Hepatocyte (in vitro differentiated cells): ENCODE measurements around the gene AVPR2. TPM values are rescaled to one million over a fixed set of nuclear protein-coding genes. Genes with fewer than 3 reads are reported as not detected.

Experiments
- DNase-seq: peaks from one replicate; pipeline ENCODE4 v3.0.0-alpha.2; 2016; ENCODE audit warnings: low spot score
- H2AFZ ChIP-seq: fragments of 200-600 bp; sonication (generic); 2 replicates; pipeline ENCODE4 v1.6.0; 2016; ENCODE audit warnings: antibody characterized with exemption, mild to moderate bottlenecking
- H3K27ac ChIP-seq: fragments of 200-600 bp; sonication (generic); 2 replicates; pipeline ENCODE4 v1.5.1; 2016; ENCODE audit warnings: mild to moderate bottlenecking
- H3K27me3 ChIP-seq: fragments of 200-600 bp; sonication (generic); 2 replicates; pipeline ENCODE4 v1.6.1; 2016
- H3K36me3 ChIP-seq: fragments of 200-600 bp; sonication (generic); replicated peaks from 2 replicates; pipeline ENCODE4 v1.5.1; 2016; ENCODE audit warnings: low read depth; ENCODE audit not compliant: insufficient read depth
- H3K4me1 ChIP-seq: fragments of 200-600 bp; sonication (generic); 2 replicates; pipeline ENCODE4 v1.5.1; 2016; ENCODE audit warnings: mild to moderate bottlenecking, moderate library complexity; ENCODE audit not compliant: insufficient read depth
- H3K4me2 ChIP-seq: fragments of 200-600 bp; sonication (generic); 2 replicates; pipeline ENCODE4 v1.6.0; 2016
- H3K4me3 ChIP-seq: fragments of 200-600 bp; sonication (generic); 2 replicates; pipeline ENCODE4 v1.5.1; 2016; ENCODE audit warnings: mild to moderate bottlenecking
- H3K79me2 ChIP-seq: fragments of 200-600 bp; sonication (generic); 2 replicates; pipeline ENCODE4 v1.6.0; 2017; ENCODE audit warnings: mild to moderate bottlenecking
- H3K9me2 ChIP-seq: fragments of 200-600 bp; sonication (generic); replicated peaks from 2 replicates; pipeline ENCODE4 v1.6.0; 2017; ENCODE audit warnings: mild to moderate bottlenecking; ENCODE audit not compliant: insufficient read depth
- H3K9me3 ChIP-seq: fragments of 200-600 bp; sonication (generic); 2 replicates; pipeline ENCODE4 v1.5.1; 2016; ENCODE audit warnings: low read depth, mild to moderate bottlenecking
- H4K20me1 ChIP-seq: fragments of 200-600 bp; sonication (generic); 2 replicates; pipeline ENCODE4 v1.6.0; 2016; ENCODE audit warnings: mild to moderate bottlenecking; ENCODE audit not compliant: insufficient read depth, poor library complexity, severe bottlenecking
- EZH2 ChIP-seq: fragments of 200-600 bp; sonication (generic); IDR thresholded peaks from 2 replicates; pipeline ENCODE4 v1.6.1; 2016; ENCODE audit warnings: antibody characterized with exemption, mild to moderate bottlenecking, borderline replicate concordance
- EZH2phosphoT487 ChIP-seq: fragments of 200-600 bp; sonication (generic); IDR thresholded peaks from one replicate; pipeline ENCODE4 v1.6.1; 2018; ENCODE audit warnings: antibody characterized with exemption, mild to moderate bottlenecking, low read depth, moderate library complexity; ENCODE audit not compliant: unreplicated experiment, severe bottlenecking
- WGBS: methylation state at CpG from one replicate; pipeline ENCODE4 v1.1.6; 2016; ENCODE audit warnings: low lambda C conversion rate; ENCODE audit errors: missing lambda C conversion rate; 5-methylcytosine and 5-hydroxymethylcytosine counted together
- polyA plus RNA-seq: library from polyadenylated mRNA; unstranded; fragments of >200 nt; fragmentation: Nextera tagmentation; extraction: Ambion mirVana; gene quantifications from 2 replicates; pipeline ENCODE4 v1.2.1, GENCODE V29; 2016
- total RNA-seq: library from RNA; depleted of rRNA; stranded (reverse); fragments of >200 nt; gene quantifications from 2 replicates; pipeline ENCODE4 v1.2.3, GENCODE V29; 2014
- TF ChIP-seq, protein P1 (sequence below): fragments of 200-600 bp; sonication (generic); IDR thresholded peaks from 2 replicates; pipeline ENCODE4 v1.5.1; 2016; ENCODE audit warnings: antibody characterized with exemption, mild to moderate bottlenecking; ENCODE audit not compliant: poor library complexity

The AVPR2 gene
- total and polyA plus RNA-seq, 2 experiments from 2014 or later, result not detected

GRCh38 chrX:153867139-153867538 is 37.3 kb upstream of the AVPR2 start:
- Histone ChIP-seq H3K9me2 (no peaks in the 10 kb centered on the region), H2AFZ (no peak overlapping the region), H3K4me1 (no peaks in the 10 kb centered on the region), H3K4me2 (no peak overlapping the region), H3K27ac (no peak overlapping the region), H4K20me1 (no peaks in the 10 kb centered on the region), H3K27me3 (no peaks in the 10 kb centered on the region), H3K36me3 (no peaks in the 10 kb centered on the region), H3K4me3 (no peak overlapping the region), H3K79me2 (no peaks in the 10 kb centered on the region), H3K9me3 (no peaks in the 10 kb centered on the region)
- no peak for DNase-seq
- no peak for TF ChIP-seq EZH2
- TF ChIP-seq, protein P1, sequence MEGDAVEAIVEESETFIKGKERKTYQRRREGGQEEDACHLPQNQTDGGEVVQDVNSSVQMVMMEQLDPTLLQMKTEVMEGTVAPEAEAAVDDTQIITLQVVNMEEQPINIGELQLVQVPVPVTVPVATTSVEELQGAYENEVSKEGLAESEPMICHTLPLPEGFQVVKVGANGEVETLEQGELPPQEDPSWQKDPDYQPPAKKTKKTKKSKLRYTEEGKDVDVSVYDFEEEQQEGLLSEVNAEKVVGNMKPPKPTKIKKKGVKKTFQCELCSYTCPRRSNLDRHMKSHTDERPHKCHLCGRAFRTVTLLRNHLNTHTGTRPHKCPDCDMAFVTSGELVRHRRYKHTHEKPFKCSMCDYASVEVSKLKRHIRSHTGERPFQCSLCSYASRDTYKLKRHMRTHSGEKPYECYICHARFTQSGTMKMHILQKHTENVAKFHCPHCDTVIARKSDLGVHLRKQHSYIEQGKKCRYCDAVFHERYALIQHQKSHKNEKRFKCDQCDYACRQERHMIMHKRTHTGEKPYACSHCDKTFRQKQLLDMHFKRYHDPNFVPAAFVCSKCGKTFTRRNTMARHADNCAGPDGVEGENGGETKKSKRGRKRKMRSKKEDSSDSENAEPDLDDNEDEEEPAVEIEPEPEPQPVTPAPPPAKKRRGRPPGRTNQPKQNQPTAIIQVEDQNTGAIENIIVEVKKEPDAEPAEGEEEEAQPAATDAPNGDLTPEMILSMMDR, result no peak
- WGBS, result 86% methylated on average over 9 of the region's 9 CpGs

DNA sequence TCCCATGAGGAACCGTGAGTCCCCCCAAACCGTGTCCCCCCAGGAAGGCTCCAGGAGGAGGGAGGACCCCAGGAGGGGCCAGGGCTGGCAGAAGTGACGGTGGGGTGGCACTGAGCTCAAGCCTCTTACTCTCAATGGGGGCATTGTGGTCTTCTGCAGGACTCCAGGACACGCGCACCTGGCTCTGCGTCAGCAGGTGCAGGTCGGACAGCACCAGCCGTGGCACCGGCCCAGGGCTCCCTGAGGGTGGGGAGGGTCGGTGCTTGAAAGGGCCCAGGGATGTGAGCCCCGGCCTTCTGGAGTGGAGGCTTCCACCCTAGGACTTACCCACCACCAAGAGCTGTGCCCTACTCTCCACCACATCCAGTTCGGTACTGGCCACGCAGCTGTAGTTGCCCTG is 36.8 kb upstream of the AVPR2 start:
- no peak for DNase-seq
- no peak overlapping the region for H3K4me3 ChIP-seq
- H3K27ac ChIP-seq, result no peak overlapping the region
- no peak overlapping the region for H3K4me2 ChIP-seq
- no peaks in the 10 kb centered on the region for H3K79me2 ChIP-seq
- H3K27me3 ChIP-seq, result no peaks in the 10 kb centered on the region
- no peaks in the 10 kb centered on the region for H3K4me1 ChIP-seq
- H3K9me3 ChIP-seq, result no peaks in the 10 kb centered on the region
- TF ChIP-seq EZH2phosphoT487, result no peak
- TF ChIP-seq, protein P1, result no peak
- no peak for TF ChIP-seq EZH2
- WGBS, result 89% methylated on average over 11 of the region's 13 CpGs
- H3K9me2 ChIP-seq, result no peaks in the 10 kb centered on the region
- H3K36me3 ChIP-seq, result no peaks in the 10 kb centered on the region
- no peak overlapping the region for H2AFZ ChIP-seq
- no peaks in the 10 kb centered on the region for H4K20me1 ChIP-seq

DNA sequence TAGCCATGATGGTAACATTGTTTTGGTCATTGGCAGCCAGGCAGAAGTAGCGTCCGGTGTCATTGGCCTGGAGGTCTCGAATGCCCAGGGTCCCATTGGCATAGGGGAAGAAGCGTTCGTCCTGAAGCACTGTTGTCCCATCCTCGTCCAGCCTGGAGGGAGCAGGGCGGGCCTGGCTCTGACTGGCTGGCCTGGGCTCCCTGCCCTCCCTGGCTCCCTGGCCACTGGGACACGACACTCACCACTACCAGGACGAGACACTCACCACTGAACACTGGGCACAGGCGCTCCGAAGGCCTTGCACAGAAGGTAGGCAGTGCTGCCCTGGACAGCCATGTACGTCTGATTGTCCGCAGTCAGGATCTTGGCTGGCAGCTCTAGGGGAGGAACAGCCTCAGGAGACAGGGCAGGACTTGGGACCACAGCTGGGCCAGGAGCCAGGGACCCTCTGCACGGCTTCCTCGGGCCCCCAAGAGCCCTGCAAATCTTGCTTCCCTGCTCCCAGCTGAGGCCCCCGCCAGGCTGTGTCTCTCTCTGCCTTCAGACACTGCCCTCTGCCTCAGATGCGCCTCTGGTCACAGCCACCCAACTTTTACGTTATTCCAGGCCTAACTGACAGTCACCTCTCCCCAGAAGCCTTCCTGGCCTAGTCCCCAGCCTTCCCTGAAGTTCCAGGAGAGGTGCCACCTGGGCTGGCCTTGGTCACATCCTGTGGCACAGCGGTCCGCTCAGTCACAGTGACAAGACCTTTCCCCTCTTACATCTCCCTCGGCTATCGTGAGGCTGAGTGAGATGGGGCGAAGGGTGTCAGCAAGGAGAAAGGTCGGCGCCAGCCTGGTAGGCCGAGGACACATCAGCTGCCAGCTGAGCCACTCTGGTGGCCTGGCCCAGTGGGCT is 35.6 kb upstream of the AVPR2 start:
- no peak for DNase-seq
- Histone ChIP-seq H3K9me3 (no peaks in the 10 kb centered on the region), H3K79me2 (no peaks in the 10 kb centered on the region), H3K4me3 (no peak overlapping the region), H3K4me2 (no peak overlapping the region), H3K36me3 (no peaks in the 10 kb centered on the region), H3K4me1 (no peaks in the 10 kb centered on the region), H3K9me2 (no peaks in the 10 kb centered on the region), H3K27me3 (no peaks in the 10 kb centered on the region), H4K20me1 (no peaks in the 10 kb centered on the region), H2AFZ (no peak overlapping the region), H3K27ac (no peak overlapping the region)
- TF ChIP-seq EZH2, result no peak
- TF ChIP-seq EZH2phosphoT487, result no peak
- TF ChIP-seq, protein P1, result no peak
- WGBS, result 88% methylated on average over 26 of the region's 26 CpGs
